OCI-LY7 (cell line): ENCODE measurements around the gene SMIM10. TPM values are rescaled to one million over a fixed set of nuclear protein-coding genes. Genes with fewer than 3 reads are reported as not detected.

Experiments used
- BruUV-seq: library from RNA; stranded (reverse); fragments of 400-500 nt; replicated peaks from 2 replicates; lab custom pipeline; 2021; lab: Mats Ljungman, UMichigan
- CTCF ChIA-PET: fragments of 300-600 bp; sonication (Branson Sonifier 250); formaldehyde crosslinking; loops from one replicate; lab custom pipeline; 2022; ENCODE audit warnings: antibody characterized with exemption; ENCODE audit not compliant: unreplicated experiment; lab: Charles Lee
- POLR2A ChIA-PET: fragments of 300-600 bp; sonication (Branson Sonifier 250); formaldehyde crosslinking; loops from one replicate; lab custom pipeline; 2022; ENCODE audit warnings: antibody characterized with exemption; lab: Charles Lee
- DNase-seq: peaks from one replicate; pipeline ENCODE4 v3.0.0-alpha.2; 2015; ENCODE audit warnings: low spot score
- H2AFZ ChIP-seq: fragments of 200-600 bp; sonication (generic), shearing (Covaris generic); 2 replicates; pipeline ENCODE4 v1.6.1; 2014; ENCODE audit warnings: mild to moderate bottlenecking, antibody characterized with exemption, low read length, moderate library complexity
- H3K27ac ChIP-seq: fragments of 200-600 bp; sonication (generic); 2 replicates; pipeline ENCODE4 v1.5.1; 2014; ENCODE audit warnings: mixed run types, low read depth, mild to moderate bottlenecking, moderate library complexity, low read length, inconsistent platforms; ENCODE audit not compliant: poor library complexity, severe bottlenecking
- H3K36me3 ChIP-seq: fragments of 200-600 bp; sonication (generic); 2 replicates; pipeline ENCODE4 v1.6.1; 2014; ENCODE audit warnings: mild to moderate bottlenecking, antibody characterized with exemption, low read length, moderate library complexity, mixed read lengths; ENCODE audit not compliant: insufficient read depth
- H3K4me1 ChIP-seq: fragments of 200-600 bp; sonication (generic); 2 replicates; pipeline ENCODE4 v1.5.1; 2014; ENCODE audit warnings: mild to moderate bottlenecking, low read length; ENCODE audit not compliant: insufficient read depth, poor library complexity, severe bottlenecking
- H3K4me2 ChIP-seq: fragments of 200-600 bp; sonication (generic); 2 replicates; pipeline ENCODE4 v1.6.1; 2014; ENCODE audit warnings: mild to moderate bottlenecking, low read length
- H3K4me3 ChIP-seq: fragments of 200-600 bp; sonication (generic); 2 replicates; pipeline ENCODE4 v1.5.1; 2014; ENCODE audit warnings: mild to moderate bottlenecking, low read depth, low read length; ENCODE audit not compliant: poor library complexity, severe bottlenecking
- H3K79me2 ChIP-seq: fragments of 200-600 bp; sonication (generic); 2 replicates; pipeline ENCODE4 v1.6.1; 2016; ENCODE audit warnings: low read depth, mild to moderate bottlenecking, low read length, moderate library complexity, mixed read lengths; ENCODE audit not compliant: insufficient read depth
- H3K9me2 ChIP-seq: fragments of 200-600 bp; sonication (generic); 2 replicates; pipeline ENCODE4 v1.6.1; 2016; ENCODE audit warnings: mild to moderate bottlenecking, low read length, mixed read lengths; ENCODE audit not compliant: insufficient read depth
- H3K9me3 ChIP-seq: fragments of 200-600 bp; sonication (generic); 2 replicates; pipeline ENCODE4 v1.6.1; 2014; ENCODE audit warnings: mild to moderate bottlenecking, mixed run types, low read length, mixed read lengths
- H4K20me1 ChIP-seq: fragments of 200-600 bp; sonication (generic); 2 replicates; pipeline ENCODE4 v1.6.1; 2014; ENCODE audit warnings: mild to moderate bottlenecking, antibody characterized with exemption, low read length, moderate library complexity, mixed read lengths; ENCODE audit not compliant: insufficient read depth
- CTCF ChIP-seq: fragments of 200-600 bp; sonication (generic); conservative IDR thresholded peaks from 2 replicates; pipeline ENCODE4 v1.5.1; 2014; ENCODE audit warnings: mild to moderate bottlenecking, antibody characterized with exemption, low read length, moderate library complexity, mixed read lengths
- EZH2phosphoT487 ChIP-seq: fragments of 200-600 bp; sonication (generic); IDR thresholded peaks from 2 replicates; pipeline ENCODE4 v1.6.1; 2018; ENCODE audit warnings: low read depth, borderline replicate concordance, mild to moderate bottlenecking, mixed run types, antibody characterized with exemption, low read length, moderate library complexity, mixed read lengths
- intact Hi-C: fragments of 100-400 bp; cut with micrococcal nuclease; formaldehyde crosslinking; loops from one replicate; pipeline ENCODE4 v1.10.0; 2022; ENCODE audit not compliant: unreplicated experiment
- total RNA-seq, 2 experiments: library from RNA; depleted of rRNA in 1 of 2; stranded (reverse); fragments of >200 nt in 1 of 2; shearing (Covaris generic) in 1 of 2; gene quantifications; 2 replicates each; pipeline ENCODE4 v1.2.3, GENCODE V29; 2014 to 2022

SMIM10 gene
- total RNA-seq, 2 experiments from 2014 or later: 0.16 to 1.5 TPM

GRCh38 chrX:135003876-135004623, 13.3 kb downstream of the SMIM10 start:
- Histone ChIP-seq H2AFZ (peak overlapping the region; percentile 87), H3K36me3 (no peaks in the 10 kb centered on the region), H3K27ac (no peak overlapping the region), H3K9me3 (no peaks in the 10 kb centered on the region), H3K79me2 (no peaks in the 10 kb centered on the region), H3K4me1 (no peaks in the 10 kb centered on the region), H4K20me1 (no peaks in the 10 kb centered on the region), H3K4me3 (peak overlapping the region; percentile 66), H3K4me2 (peak overlapping the region; percentile 80), H3K9me2 (no peaks in the 10 kb centered on the region)
- DNase-seq: peak; percentile 81
- ChIA-PET POLR2A (no interaction called here), CTCF (no interaction called here)
- intact Hi-C loops: no loop called here
- no TSS peak for BruUV-seq
- TF ChIP-seq EZH2phosphoT487: no peak

- H3K36me3 ChIP-seq: no peaks in the 10 kb centered on the region
- no peaks in the 10 kb centered on the region for H3K9me2 ChIP-seq
- no TSS peak for BruUV-seq
- TF ChIP-seq CTCF: no peak
- TF ChIP-seq EZH2phosphoT487: no peak
- H3K4me1 ChIP-seq: no peaks in the 10 kb centered on the region
- H4K20me1 ChIP-seq: no peaks in the 10 kb centered on the region
- H3K4me3 ChIP-seq: no peak overlapping the region
- no peak overlapping the region for H3K27ac ChIP-seq
- no peak overlapping the region for H3K4me2 ChIP-seq
- intact Hi-C loops: no loop called here
- ChIA-PET CTCF (no interaction called here), POLR2A (no interaction called here)
- no peak overlapping the region for H2AFZ ChIP-seq
- H3K9me3 ChIP-seq: no peaks in the 10 kb centered on the region
- H3K79me2 ChIP-seq: no peaks in the 10 kb centered on the region
- DNase-seq: no peak
These were observed 15.4 kb downstream of the SMIM10 start for GRCh38 chrX:135006187-135006586.

GRCh38 chrX:135009057-135009610, 18.3 kb downstream of the SMIM10 start:
- no peaks in the 10 kb centered on the region for H3K9me3 ChIP-seq
- DNase-seq: no peak
- H4K20me1 ChIP-seq: no peaks in the 10 kb centered on the region
- no peaks in the 10 kb centered on the region for H3K4me1 ChIP-seq
- intact Hi-C loops: no loop called here
- ChIA-PET CTCF (no interaction called here), POLR2A (no interaction called here)
- H3K79me2 ChIP-seq: no peaks in the 10 kb centered on the region
- no TSS peak for BruUV-seq
- no peak overlapping the region for H2AFZ ChIP-seq
- no peak overlapping the region for H3K4me2 ChIP-seq
- no peak overlapping the region for H3K27ac ChIP-seq
- H3K9me2 ChIP-seq: no peaks in the 10 kb centered on the region
- no peak for TF ChIP-seq CTCF
- no peak for TF ChIP-seq EZH2phosphoT487
- no peaks in the 10 kb centered on the region for H3K36me3 ChIP-seq
- H3K4me3 ChIP-seq: no peak overlapping the region
